Skeletal muscle tissue (tissue), 4 donors: ENCODE results near the gene FOXC2. TPM values are rescaled to one million over a fixed set of nuclear protein-coding genes. Genes with fewer than 3 reads are reported as not detected.

Experiments used
- H3K27ac ChIP-seq: one replicate; pipeline ENCODE4 v1.7.0; 2013; ENCODE audit warnings: mild to moderate bottlenecking, low read depth, low read length, inconsistent platforms
- H3K27me3 ChIP-seq, 3 donors: one replicate each; pipeline ENCODE4 v1.7.0; 2013; ENCODE audit warnings: low read length in 3 of 3; ENCODE audit not compliant: control insufficient read depth in 3 of 3, insufficient read depth in 3 of 3
- H3K36me3 ChIP-seq, 3 donors: one replicate each; pipeline ENCODE4 v1.7.0; 2013; ENCODE audit warnings: low read length in 3 of 3; ENCODE audit not compliant: control insufficient read depth in 3 of 3, insufficient read depth in 3 of 3
- H3K4me1 ChIP-seq, 3 donors: one replicate each; pipeline ENCODE4 v1.7.0; 2013; ENCODE audit warnings: low read length in 3 of 3, mild to moderate bottlenecking in 3 of 3; ENCODE audit not compliant: control insufficient read depth in 3 of 3, insufficient read depth in 3 of 3
- H3K4me3 ChIP-seq, 3 donors: one replicate each; pipeline ENCODE4 v1.7.0; 2013; ENCODE audit warnings: low read length in 3 of 3
- H3K9ac ChIP-seq, 3 donors: one replicate each; pipeline ENCODE4 v1.7.0; 2013; ENCODE audit warnings: low read length in 3 of 3, mild to moderate bottlenecking in 3 of 3, moderate library complexity in 2 of 3, low read depth in 1 of 3
- H3K9me3 ChIP-seq, 3 donors: one replicate each; pipeline ENCODE4 v1.7.0; 2013; ENCODE audit warnings: low read length in 3 of 3; ENCODE audit not compliant: control insufficient read depth in 3 of 3
- total RNA-seq: library from RNA; depleted of rRNA; stranded (reverse); fragments of >200 nt; gene quantifications from one replicate; pipeline ENCODE4 v1.2.3, GENCODE V29; 2014
- donor health status: Osteomylitis.

The FOXC2 gene
- total RNA-seq, 1 donor from 2014 or later, result under 0.01 TPM

DNA sequence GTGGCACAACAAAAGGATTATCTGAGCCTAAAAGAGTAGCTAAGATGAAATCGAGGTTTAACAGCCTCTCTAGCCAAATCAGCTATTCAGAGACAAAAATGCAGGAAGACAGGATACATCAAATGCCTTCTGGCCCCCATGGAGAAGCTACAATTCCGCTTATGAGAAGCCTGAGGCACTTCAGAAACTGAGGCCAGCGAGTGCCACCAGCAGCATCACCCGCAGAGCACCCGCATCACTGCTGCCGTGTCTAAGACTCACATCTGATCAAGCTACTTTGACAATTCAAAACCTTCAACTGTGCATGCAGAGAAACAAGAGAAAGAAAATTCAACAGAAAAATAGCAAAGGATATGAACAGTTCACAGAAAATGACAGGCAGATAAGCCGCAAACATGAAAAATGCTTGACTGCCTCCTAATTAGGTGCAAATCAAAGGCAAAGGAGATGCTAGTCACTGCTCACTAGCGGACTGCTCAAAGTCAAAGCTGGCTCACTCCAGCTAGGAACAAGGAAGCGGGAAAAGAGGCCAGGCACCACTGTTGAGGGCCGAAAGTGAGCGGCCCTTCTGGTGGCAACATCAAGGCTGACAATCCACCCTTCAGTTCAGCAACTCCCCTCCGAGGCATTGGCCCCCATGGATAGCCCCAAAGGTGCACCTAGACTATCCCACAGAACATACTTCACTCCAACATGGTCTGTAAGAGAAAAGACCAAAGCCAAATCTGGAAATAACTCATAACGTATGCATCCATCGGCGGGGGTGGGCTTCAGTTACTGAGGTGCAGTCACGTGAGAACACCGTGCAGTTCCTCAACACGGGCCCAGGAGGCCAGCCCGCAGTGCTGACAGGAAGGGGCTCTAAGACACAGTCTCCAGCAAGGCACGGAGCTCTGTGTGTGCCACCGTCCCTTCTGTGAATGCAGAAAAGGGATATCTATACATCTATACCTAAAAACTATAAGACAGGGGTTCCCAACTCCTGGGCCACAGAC, 23.6 kb upstream of the FOXC2 start:
- Histone ChIP-seq H3K9ac (no peak overlapping the region), H3K4me1 (peaks cover 0 to 3% (median 0%) of the 10 kb centered on the region in 3 donors), H3K27ac (no peak overlapping the region), H3K4me3 (no peak overlapping the region), H3K9me3 (no peaks in the 10 kb centered on the region), H3K36me3 (peaks cover 60 to 86% (median 73%) of the 10 kb centered on the region in 3 donors), H3K27me3 (no peaks in the 10 kb centered on the region)

DNA sequence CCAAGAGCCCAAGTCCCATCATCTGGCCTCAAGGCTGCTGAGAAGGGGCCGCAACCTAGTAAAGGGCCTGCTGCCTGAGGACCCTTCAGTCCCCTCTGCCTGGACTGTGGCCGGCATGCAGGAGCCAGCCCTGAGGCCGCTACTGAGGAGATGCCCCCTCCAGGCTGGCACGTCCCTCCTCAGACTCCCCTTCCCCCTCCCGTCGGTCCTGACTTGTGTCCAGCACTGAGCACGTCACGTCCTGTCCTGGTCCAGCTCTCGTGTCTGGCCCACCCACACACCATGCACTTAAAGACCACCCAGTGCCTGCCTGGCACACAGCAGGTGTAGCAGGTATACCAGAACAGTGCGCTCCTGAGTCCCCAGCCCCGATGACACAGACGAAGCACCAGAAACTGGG, 21.1 kb upstream of the FOXC2 start:
- Histone ChIP-seq H3K27ac (no peak overlapping the region), H3K36me3 (peaks cover 53 to 68% (median 66%) of the 10 kb centered on the region in 3 donors), H3K27me3 (no peaks in the 10 kb centered on the region), H3K4me1 (peaks cover 13 to 15% (median 14%) of the 10 kb centered on the region in 3 donors), H3K9ac (no peak overlapping the region), H3K4me3 (peak overlapping the region in 1 of 3 donors; percentile 6), H3K9me3 (no peaks in the 10 kb centered on the region)

DNA sequence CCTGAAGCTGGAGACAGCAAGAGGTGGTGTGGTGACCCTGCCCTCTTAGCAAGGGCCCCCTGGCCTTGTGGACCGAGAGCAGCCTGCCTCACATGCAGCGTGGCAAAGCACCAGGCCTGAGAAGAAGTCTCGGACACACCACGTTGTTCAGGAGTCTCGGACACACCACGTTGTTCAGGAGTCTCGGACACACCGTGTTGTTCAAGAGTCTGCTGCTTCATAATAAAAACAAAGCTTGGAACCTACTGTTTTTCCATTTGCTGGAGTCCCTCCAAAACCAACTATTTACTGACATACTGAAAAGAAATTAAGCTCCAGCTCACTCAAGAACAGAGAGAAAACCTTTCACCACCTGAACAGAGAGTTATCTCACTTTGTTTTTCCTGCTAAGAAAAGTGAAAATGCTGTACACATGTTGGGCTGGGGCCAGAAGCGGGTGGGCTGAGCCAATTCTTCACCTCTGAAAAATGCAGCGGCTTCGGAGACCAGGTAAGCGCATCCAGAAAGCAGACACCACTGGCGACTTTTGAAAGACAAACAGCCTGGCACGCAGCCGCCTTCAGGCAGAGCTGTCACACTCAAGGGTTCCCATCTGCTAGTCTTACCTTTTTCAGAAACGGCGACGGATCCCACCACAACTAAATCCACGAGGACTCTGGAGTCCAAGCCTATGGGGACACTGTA, 20.5 kb upstream of the FOXC2 start:
- peak overlapping the region in 1 of 3 donors; percentile 6 for H3K4me3 ChIP-seq
- H3K4me1 ChIP-seq, result peaks cover 13 to 17% (median 15%) of the 10 kb centered on the region in 3 donors
- peaks cover 50 to 65% (median 62%) of the 10 kb centered on the region in 3 donors for H3K36me3 ChIP-seq
- no peaks in the 10 kb centered on the region for H3K9me3 ChIP-seq
- H3K27ac ChIP-seq, result no peak overlapping the region
- no peak overlapping the region for H3K9ac ChIP-seq
- H3K27me3 ChIP-seq, result no peaks in the 10 kb centered on the region

DNA sequence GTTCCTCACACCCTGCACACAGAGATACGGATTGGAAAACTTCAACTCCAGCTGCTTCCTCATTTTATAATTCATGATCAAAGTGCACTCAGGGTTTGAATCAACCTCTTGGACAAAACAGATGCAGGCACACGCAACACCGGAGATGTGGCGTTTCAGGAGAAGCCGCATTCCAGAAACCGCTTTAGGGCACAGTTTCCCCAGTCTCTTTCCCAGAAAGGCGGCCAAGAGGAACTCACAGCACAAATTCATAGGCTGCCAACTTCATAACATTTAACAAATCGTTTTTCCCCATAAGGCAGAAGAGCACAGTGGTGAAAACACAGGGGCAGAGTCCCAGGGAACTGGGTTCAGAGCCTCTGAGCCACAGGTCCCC, 20.0 kb upstream of the FOXC2 start:
- Histone ChIP-seq H3K4me1 (peaks cover 13 to 17% (median 15%) of the 10 kb centered on the region in 3 donors), H3K9ac (no peak overlapping the region), H3K36me3 (peaks cover 45 to 65% (median 57%) of the 10 kb centered on the region in 3 donors), H3K27me3 (no peaks in the 10 kb centered on the region), H3K9me3 (no peaks in the 10 kb centered on the region), H3K27ac (no peak overlapping the region), H3K4me3 (no peak overlapping the region)

DNA sequence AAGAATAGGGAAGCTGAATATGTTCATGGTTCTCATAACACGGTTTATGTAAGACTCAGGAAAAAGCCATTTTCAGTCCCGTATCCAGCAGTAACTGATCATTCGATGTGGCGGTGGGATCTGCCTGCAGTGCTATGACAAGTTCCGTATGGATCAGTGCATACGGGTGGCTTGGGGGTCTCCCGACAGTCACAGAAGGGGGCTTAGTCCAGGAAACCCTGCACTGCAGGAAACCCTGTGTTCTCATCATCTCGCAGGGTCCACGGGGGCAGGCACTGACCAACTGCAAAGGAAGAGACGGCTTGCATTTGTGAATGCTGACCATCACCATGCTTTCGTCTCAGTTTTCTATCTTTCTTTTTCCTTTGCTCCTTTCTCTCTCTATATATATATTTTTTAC, 19.3 kb upstream of the FOXC2 start:
- Histone ChIP-seq H3K27me3 (no peaks in the 10 kb centered on the region), H3K27ac (no peak overlapping the region), H3K36me3 (peaks cover 42 to 59% (median 56%) of the 10 kb centered on the region in 3 donors)

DNA sequence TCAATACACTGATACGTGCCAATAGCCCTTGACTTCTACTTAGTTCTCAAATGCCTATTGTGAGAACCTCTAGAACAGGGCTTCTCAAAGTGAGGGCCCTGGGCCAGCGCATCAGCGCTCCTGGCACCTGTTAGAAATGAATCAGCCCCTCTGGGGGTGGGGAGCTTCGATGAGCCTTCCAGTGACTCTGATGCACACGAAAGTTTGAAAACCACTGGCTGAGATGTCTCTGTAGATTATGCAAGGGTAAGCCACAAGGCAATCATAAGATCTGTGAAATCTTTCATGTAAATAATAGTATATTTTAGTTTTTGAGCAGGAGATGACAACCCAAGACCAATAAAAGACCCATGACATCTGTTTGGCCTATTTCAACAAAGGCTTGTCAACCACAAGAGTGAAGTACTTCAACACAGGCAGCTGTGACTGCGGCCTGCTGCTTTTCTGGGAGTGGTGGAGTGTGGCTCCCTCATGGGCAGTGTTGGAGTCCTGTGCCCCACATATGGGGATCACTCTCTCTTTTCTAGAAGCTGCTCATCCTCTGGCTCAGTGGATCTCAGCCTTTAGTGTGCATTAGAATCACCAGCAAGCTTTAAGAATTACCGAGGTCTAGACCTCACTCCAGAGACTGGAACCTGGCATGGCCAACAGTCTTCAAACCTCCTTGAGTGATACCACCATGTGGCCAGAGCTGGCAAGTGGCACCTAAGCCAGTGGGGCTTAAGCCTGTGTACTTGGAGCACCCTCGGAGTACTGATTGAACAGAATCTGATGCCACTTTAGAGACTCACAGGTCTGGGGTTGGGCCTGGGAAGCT, 17.3 kb upstream of the FOXC2 start:
- Histone ChIP-seq H3K4me1 (peaks cover 15 to 21% (median 19%) of the 10 kb centered on the region in 3 donors), H3K9me3 (no peaks in the 10 kb centered on the region), H3K36me3 (peaks cover 39 to 60% (median 44%) of the 10 kb centered on the region in 3 donors), H3K27me3 (no peaks in the 10 kb centered on the region), H3K9ac (peak overlapping the region in 1 of 3 donors; percentile 38), H3K4me3 (no peak overlapping the region), H3K27ac (no peak overlapping the region)

More for the DNA sequence above, 19.3 kb upstream of the FOXC2 start:
- peaks cover 13 to 17% (median 15%) of the 10 kb centered on the region in 3 donors for H3K4me1 ChIP-seq
- no peak overlapping the region for H3K4me3 ChIP-seq
- H3K9ac ChIP-seq, result no peak overlapping the region
- H3K9me3 ChIP-seq, result no peaks in the 10 kb centered on the region

DNA sequence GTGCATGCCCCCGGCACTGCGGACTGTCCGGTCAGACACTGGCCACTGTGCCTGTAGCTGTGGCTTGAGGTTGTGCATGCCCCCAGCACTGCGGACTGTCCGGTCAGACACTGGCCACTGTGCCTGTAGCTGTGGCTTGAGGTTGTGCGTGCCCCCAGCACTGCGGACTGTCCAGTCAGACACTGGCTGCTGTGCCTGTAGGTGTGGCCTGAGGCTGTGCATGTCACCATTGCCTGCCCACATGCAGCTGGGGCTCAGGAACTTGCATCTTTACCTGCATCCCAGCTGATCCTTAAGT, 16.8 kb upstream of the FOXC2 start:
- Histone ChIP-seq H3K27ac (no peak overlapping the region), H3K9me3 (no peaks in the 10 kb centered on the region), H3K4me1 (peaks cover 16 to 24% (median 23%) of the 10 kb centered on the region in 3 donors), H3K4me3 (no peak overlapping the region), H3K9ac (no peak overlapping the region), H3K36me3 (peaks cover 38 to 57% (median 41%) of the 10 kb centered on the region in 3 donors), H3K27me3 (no peaks in the 10 kb centered on the region)

DNA sequence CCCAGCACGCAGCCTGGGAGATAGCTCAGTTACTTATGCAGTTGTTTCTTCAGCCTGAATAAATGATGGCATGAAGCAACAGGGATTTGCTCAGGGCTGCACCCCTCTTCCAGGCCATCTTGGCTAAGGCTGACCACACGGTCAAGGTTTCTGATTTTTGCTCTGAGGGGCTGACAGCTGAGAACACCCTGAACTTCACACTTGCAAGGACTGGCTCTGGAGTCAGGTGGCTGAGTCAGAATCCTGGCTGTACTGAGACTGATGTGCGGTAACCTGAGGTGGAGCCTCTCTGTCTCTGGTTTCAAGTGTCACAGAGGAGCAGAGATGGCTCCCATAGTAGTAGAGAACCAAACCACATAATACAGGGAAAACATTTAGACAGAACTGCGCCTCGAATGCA, 16.3 kb upstream of the FOXC2 start:
- Histone ChIP-seq H3K27ac (no peak overlapping the region), H3K36me3 (peaks cover 35 to 54% (median 38%) of the 10 kb centered on the region in 3 donors), H3K9me3 (no peaks in the 10 kb centered on the region), H3K9ac (peak overlapping the region in 1 of 3 donors; percentile 33), H3K27me3 (no peaks in the 10 kb centered on the region), H3K4me1 (peaks cover 18 to 26% (median 24%) of the 10 kb centered on the region in 3 donors), H3K4me3 (no peak overlapping the region)

DNA sequence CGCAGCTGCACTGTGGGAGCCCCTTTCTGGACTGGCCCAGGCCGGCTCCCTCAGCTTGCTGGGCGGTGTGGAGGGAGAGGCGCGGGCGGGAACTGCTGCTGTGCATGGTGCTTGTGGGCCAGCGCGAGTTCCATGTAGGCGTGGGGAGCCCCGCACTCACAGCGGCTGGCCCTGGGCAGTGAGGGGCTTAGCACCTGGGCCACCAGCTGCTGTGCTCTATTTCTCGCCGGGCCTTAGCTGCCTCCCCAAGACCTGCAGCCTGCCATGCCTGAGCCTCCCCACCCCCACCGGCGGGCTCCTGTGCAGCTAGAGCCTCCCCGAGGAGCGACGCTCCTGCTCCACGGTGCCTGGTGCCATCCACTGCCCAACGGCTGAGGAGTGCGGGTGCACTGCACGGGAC, 13.3 kb upstream of the FOXC2 start:
- Histone ChIP-seq H3K27ac (no peak overlapping the region), H3K27me3 (no peaks in the 10 kb centered on the region), H3K4me1 (peaks cover 29 to 41% (median 39%) of the 10 kb centered on the region in 3 donors), H3K36me3 (peaks cover 8 to 30% (median 23%) of the 10 kb centered on the region in 3 donors), H3K9ac (no peak overlapping the region), H3K4me3 (no peak overlapping the region), H3K9me3 (no peaks in the 10 kb centered on the region)
